Neuronal stem cell (in vitro differentiated cells): Measurements from ENCODE around the gene RYR2.

Source experiments
- DNase-seq: peaks from one replicate; pipeline ENCODE4 v3.0.0-alpha.2; 2013; ENCODE audit warnings: low spot score
- H2AFZ ChIP-seq: one replicate; pipeline ENCODE4 v1.6.1; 2013; ENCODE audit warnings: mild to moderate bottlenecking, low read length, inconsistent platforms
- H2AK5ac ChIP-seq: 2 replicates; pipeline ENCODE4 v1.6.1; 2013; ENCODE audit warnings: low read depth, mild to moderate bottlenecking, inconsistent platforms, low read length, moderate library complexity, mixed read lengths
- H2BK120ac ChIP-seq: 2 replicates; pipeline ENCODE4 v1.6.1; 2013; ENCODE audit warnings: low read depth, mild to moderate bottlenecking, inconsistent platforms, low read length, moderate library complexity, mixed read lengths
- H2BK12ac ChIP-seq: one replicate; pipeline ENCODE4 v1.6.1; 2013; ENCODE audit warnings: low read length, inconsistent platforms
- H2BK15ac ChIP-seq: 2 replicates; pipeline ENCODE4 v1.6.1; 2013; ENCODE audit warnings: mild to moderate bottlenecking, low read length, inconsistent platforms, mixed read lengths
- H2BK5ac ChIP-seq: one replicate; pipeline ENCODE4 v1.6.1; 2013; ENCODE audit warnings: inconsistent platforms, mild to moderate bottlenecking, low read length, moderate library complexity
- H3K14ac ChIP-seq: one replicate; pipeline ENCODE4 v1.6.1; 2013; ENCODE audit warnings: low read length, inconsistent platforms
- H3K18ac ChIP-seq: 2 replicates; pipeline ENCODE4 v1.6.1; 2013; ENCODE audit warnings: low read length, inconsistent platforms
- H3K23ac ChIP-seq: 2 replicates; pipeline ENCODE4 v1.6.1; 2013; ENCODE audit warnings: low read depth, mild to moderate bottlenecking, mixed read lengths, low read length, inconsistent platforms; ENCODE audit not compliant: poor library complexity
- H3K27ac ChIP-seq: replicated peaks from 3 replicates; pipeline ENCODE4 v1.5.1; 2013; ENCODE audit warnings: low read length, inconsistent platforms
- H3K27me3 ChIP-seq, 3 experiments: 2 replicates each; pipeline ENCODE4 v1.6.1; 2013; ENCODE audit warnings: low read length in 3 of 3, mild to moderate bottlenecking in 2 of 3, inconsistent platforms in 1 of 3, low read depth in 1 of 3, mixed read lengths in 1 of 3, moderate library complexity in 1 of 3; ENCODE audit not compliant: control insufficient read depth in 3 of 3, insufficient read depth in 3 of 3
- H3K36me3 ChIP-seq, 2 donors: replicated peaks in 1 of 2; 2 replicates each; pipeline ENCODE4 v1.6.1; 2013; ENCODE audit warnings: low read length in 2 of 2; ENCODE audit not compliant: control insufficient read depth in 2 of 2, insufficient read depth in 2 of 2
- H3K4ac ChIP-seq: 2 replicates; pipeline ENCODE4 v1.6.1; 2013; ENCODE audit warnings: inconsistent platforms, mild to moderate bottlenecking, low read length, moderate library complexity
- H3K4me1 ChIP-seq, 2 donors: 1 replicate in 1 of 2; 2 replicates in 1 of 2; pipeline ENCODE4 v1.6.1; 2013; ENCODE audit warnings: low read length in 2 of 2, low read depth in 1 of 2; ENCODE audit not compliant: control insufficient read depth in 2 of 2, insufficient read depth in 1 of 2
- H3K4me2 ChIP-seq: one replicate; pipeline ENCODE4 v1.6.1; 2013; ENCODE audit warnings: mild to moderate bottlenecking, low read length, inconsistent platforms; ENCODE audit not compliant: insufficient read depth, poor library complexity, severe bottlenecking
- H3K4me3 ChIP-seq, 2 donors: 2 replicates each; pipeline ENCODE4 v1.5.1; 2013; ENCODE audit warnings: low read length in 2 of 2, mild to moderate bottlenecking in 2 of 2, inconsistent platforms in 1 of 2, moderate library complexity in 1 of 2
- H3K79me1 ChIP-seq: one replicate; pipeline ENCODE4 v1.6.1; 2013; ENCODE audit warnings: low read depth, mild to moderate bottlenecking, inconsistent platforms, low read length, moderate library complexity
- H3K9ac ChIP-seq: one replicate; pipeline ENCODE4 v1.6.1; 2013; ENCODE audit warnings: mild to moderate bottlenecking, low read depth, low read length, inconsistent platforms; ENCODE audit not compliant: poor library complexity
- H3K9me3 ChIP-seq, 2 donors: replicated peaks in 1 of 2; 2 replicates each; pipeline versions ENCODE3 to v1.6.1; 2013; ENCODE audit warnings: low read length in 2 of 2, mild to moderate bottlenecking in 2 of 2, inconsistent platforms in 1 of 2, low read depth in 1 of 2, mixed read lengths in 1 of 2, moderate library complexity in 1 of 2; ENCODE audit not compliant: control insufficient read depth in 2 of 2, insufficient read depth in 1 of 2
- H4K8ac ChIP-seq: one replicate; pipeline ENCODE4 v1.6.1; 2013; ENCODE audit warnings: low read depth, mild to moderate bottlenecking, inconsistent platforms, low read length, moderate library complexity
- H4K91ac ChIP-seq: one replicate; pipeline ENCODE4 v1.6.1; 2013; ENCODE audit warnings: low read length, low read depth, mild to moderate bottlenecking, inconsistent platforms; ENCODE audit not compliant: poor library complexity
- WGBS, 2 donors: extraction: QIAGEN DNeasy Blood & Tissue Kit; methylation state at CpG; one replicate each; pipeline ENCODE4 v1.1.7; 2013; ENCODE audit warnings: missing lambda C conversion rate in 2 of 2, mixed read lengths in 1 of 2; ENCODE audit not compliant: insufficient read length in 2 of 2, insufficient replicate concordance in 1 of 2; ENCODE audit errors: extremely low coverage in 2 of 2; 5-methylcytosine and 5-hydroxymethylcytosine counted together

RYR2 gene

DNA sequence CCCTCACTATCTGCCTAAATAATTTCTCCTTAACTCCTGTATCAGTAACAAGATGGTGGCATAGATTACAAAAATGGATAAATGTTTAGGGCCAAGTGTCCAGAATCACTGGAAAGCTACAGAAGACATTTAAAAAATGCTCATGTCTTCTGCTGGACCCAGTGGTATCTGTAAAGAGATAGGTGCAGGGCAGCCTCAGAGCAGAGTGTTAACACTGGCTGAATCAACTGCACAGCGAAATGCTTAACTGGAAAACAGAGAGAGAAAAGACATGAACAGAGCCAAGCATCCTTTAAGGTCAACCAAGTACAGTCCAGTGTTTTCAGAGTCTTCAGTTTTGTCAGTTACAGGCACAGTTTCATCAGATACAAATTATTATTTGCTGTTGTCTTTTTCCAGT, 429.4 kb downstream of the RYR2 start:
- Histone ChIP-seq H2BK120ac (no peak overlapping the region), H3K14ac (no peak overlapping the region), H2BK15ac (no peak overlapping the region), H3K4me2 (no peak overlapping the region), H3K9me3 (no peaks in the 10 kb centered on the region), H3K4ac (no peak overlapping the region), H2AFZ (peak overlapping the region; percentile 84), H3K18ac (no peak overlapping the region), H3K36me3 (no peaks in the 10 kb centered on the region), H2BK12ac (no peak overlapping the region), H2AK5ac (no peak overlapping the region), H2BK5ac (no peak overlapping the region), H3K4me1 (no peaks in the 10 kb centered on the region), H4K91ac (no peak overlapping the region), H3K9ac (no peak overlapping the region), H3K4me3 (no peak overlapping the region), H3K79me1 (no peaks in the 10 kb centered on the region), H3K27ac (no peak overlapping the region), H3K27me3 (no peaks in the 10 kb centered on the region), H4K8ac (no peak overlapping the region), H3K23ac (no peak overlapping the region)
- no CpG with 5 or more reads among the region's 1 CpG for WGBS, 2 donors
- DNase-seq: no peak

DNA sequence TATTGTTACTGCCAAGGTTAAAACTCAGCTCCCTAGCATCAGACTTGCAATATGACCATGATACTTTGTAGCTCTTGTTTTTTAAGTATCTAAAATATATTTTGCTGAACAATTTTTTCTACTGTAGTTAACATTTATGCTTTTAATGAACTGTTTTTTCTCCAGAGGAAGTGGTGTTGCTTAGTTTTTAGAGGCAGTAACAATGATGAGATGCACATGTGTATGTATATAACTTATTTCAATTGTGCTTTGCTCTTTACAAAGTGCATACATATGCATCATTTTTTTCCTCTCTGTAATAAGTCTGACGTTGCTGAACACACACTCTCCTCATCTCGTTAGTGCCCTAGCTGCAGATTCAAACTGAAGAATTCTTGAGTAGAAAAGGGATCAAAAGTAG, 430.0 kb downstream of the RYR2 start:
- Histone ChIP-seq H3K4ac (no peak overlapping the region), H2AFZ (no peak overlapping the region), H3K27ac (no peak overlapping the region), H2BK120ac (no peak overlapping the region), H3K18ac (no peak overlapping the region), H4K8ac (no peak overlapping the region), H3K4me3 (no peak overlapping the region), H3K4me1 (no peaks in the 10 kb centered on the region), H2BK12ac (no peak overlapping the region), H3K14ac (no peak overlapping the region), H3K27me3 (no peaks in the 10 kb centered on the region), H3K9me3 (no peaks in the 10 kb centered on the region), H2BK15ac (no peak overlapping the region), H2AK5ac (no peak overlapping the region), H3K4me2 (no peak overlapping the region), H3K9ac (no peak overlapping the region), H4K91ac (no peak overlapping the region), H3K23ac (no peak overlapping the region), H3K36me3 (no peaks in the 10 kb centered on the region), H3K79me1 (no peaks in the 10 kb centered on the region), H2BK5ac (no peak overlapping the region)
- WGBS, 2 donors: no CpG with 5 or more reads among the region's 2 CpGs
- no peak for DNase-seq

DNA sequence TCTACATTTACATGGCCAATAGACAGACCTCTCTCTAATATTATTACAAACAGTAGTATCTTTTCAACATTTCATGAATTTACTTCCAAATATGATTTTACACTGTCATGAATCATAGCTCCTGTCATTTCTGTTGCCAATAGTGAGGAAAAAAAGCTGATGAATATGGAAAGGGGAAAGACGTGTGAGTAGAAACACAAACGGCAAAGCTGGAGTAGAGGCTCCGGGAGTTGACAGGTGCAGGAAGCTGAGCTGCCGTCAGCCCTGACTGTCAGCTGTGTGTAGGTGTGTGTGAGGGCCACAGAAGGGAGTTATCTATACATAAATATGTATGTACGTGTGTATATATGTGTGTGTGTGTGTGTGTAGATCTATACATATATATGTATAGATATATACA, 431.9 kb downstream of the RYR2 start:
- Histone ChIP-seq H3K14ac (no peak overlapping the region), H2BK12ac (no peak overlapping the region), H2BK15ac (no peak overlapping the region), H3K9ac (no peak overlapping the region), H2AFZ (no peak overlapping the region), H3K4me2 (no peak overlapping the region), H4K8ac (no peak overlapping the region), H3K27me3 (no peaks in the 10 kb centered on the region), H2BK5ac (no peak overlapping the region), H2BK120ac (no peak overlapping the region), H3K9me3 (no peaks in the 10 kb centered on the region), H4K91ac (no peak overlapping the region), H3K23ac (no peak overlapping the region), H3K4me3 (no peak overlapping the region), H3K79me1 (no peaks in the 10 kb centered on the region), H3K4ac (no peak overlapping the region), H3K18ac (no peak overlapping the region), H3K4me1 (no peaks in the 10 kb centered on the region), H3K36me3 (no peaks in the 10 kb centered on the region), H2AK5ac (no peak overlapping the region), H3K27ac (no peak overlapping the region)
- no peak for DNase-seq
- no CpG with 5 or more reads among the region's 5 CpGs for WGBS, 2 donors

DNA sequence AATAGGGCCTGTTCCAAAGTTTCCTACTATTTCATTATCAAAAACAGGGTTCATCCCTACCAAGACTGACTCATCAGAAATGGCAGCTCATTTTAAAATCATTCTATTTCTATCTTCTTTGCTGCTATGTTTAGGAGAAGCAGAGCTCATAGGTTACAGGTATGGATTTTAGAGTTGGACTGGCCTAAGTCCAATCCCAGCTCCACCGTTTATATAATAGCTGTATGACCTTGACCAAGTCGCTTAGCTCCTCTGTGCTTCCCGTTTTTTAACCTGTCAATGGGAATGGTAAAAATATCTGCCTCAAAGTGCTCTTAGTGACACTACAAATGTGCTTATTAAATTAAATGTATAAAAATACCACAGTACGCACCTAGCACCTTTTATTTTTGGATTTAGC, 436.1 kb downstream of the RYR2 start:
- no peak overlapping the region for H3K23ac ChIP-seq
- no peak overlapping the region for H2AK5ac ChIP-seq
- H3K4me3 ChIP-seq: no peak overlapping the region
- H3K27me3 ChIP-seq: no peaks in the 10 kb centered on the region
- H4K8ac ChIP-seq: no peak overlapping the region
- no peak overlapping the region for H3K18ac ChIP-seq
- H3K9ac ChIP-seq: no peak overlapping the region
- no peaks in the 10 kb centered on the region for H3K4me1 ChIP-seq
- H3K4me2 ChIP-seq: no peak overlapping the region
- H2AFZ ChIP-seq: no peak overlapping the region
- H2BK5ac ChIP-seq: no peak overlapping the region
- H3K9me3 ChIP-seq: no peaks in the 10 kb centered on the region
- no CpG with 5 or more reads among the region's 4 CpGs for WGBS, 2 donors
- H3K4ac ChIP-seq: no peak overlapping the region
- no peaks in the 10 kb centered on the region for H3K36me3 ChIP-seq
- DNase-seq: no peak
- no peak overlapping the region for H3K27ac ChIP-seq
- no peak overlapping the region for H3K14ac ChIP-seq
- no peaks in the 10 kb centered on the region for H3K79me1 ChIP-seq
- H2BK120ac ChIP-seq: no peak overlapping the region
- H2BK12ac ChIP-seq: no peak overlapping the region
- no peak overlapping the region for H4K91ac ChIP-seq
- H2BK15ac ChIP-seq: no peak overlapping the region
